ENCODE data around the gene MED7. TPM values are rescaled to one million over a fixed set of nuclear protein-coding genes. Genes with fewer than 3 reads are reported as not detected.
A peak's percentile ranks its signal among the peaks of the same experiment; 100 is the strongest.

Gene MED7
- total and polyA plus RNA-seq, 8 donors: 3.7 to 13.2 (median 5.0) TPM

GRCh38 chr5:157100140-157100679, 42.5 kb downstream of the MED7 start:
- FAIRE-seq (no peak), DNase-seq (no peak), ATAC-seq (peak in 1 of 4 donors; percentile 65)
- no peak overlapping the region for H3K4me3 ChIP-seq
- no peaks in the 10 kb centered on the region for H3K27me3 ChIP-seq
- no peaks in the 10 kb centered on the region for H3K36me3 ChIP-seq
- 62 to 79% methylated on average over 2 of the region's 2 CpGs for WGBS, 2 donors
- intact Hi-C loops (cut with DNase I): no loop called here
- no peak overlapping the region for H3K27ac ChIP-seq
- TF ChIP-seq, protein P1, sequence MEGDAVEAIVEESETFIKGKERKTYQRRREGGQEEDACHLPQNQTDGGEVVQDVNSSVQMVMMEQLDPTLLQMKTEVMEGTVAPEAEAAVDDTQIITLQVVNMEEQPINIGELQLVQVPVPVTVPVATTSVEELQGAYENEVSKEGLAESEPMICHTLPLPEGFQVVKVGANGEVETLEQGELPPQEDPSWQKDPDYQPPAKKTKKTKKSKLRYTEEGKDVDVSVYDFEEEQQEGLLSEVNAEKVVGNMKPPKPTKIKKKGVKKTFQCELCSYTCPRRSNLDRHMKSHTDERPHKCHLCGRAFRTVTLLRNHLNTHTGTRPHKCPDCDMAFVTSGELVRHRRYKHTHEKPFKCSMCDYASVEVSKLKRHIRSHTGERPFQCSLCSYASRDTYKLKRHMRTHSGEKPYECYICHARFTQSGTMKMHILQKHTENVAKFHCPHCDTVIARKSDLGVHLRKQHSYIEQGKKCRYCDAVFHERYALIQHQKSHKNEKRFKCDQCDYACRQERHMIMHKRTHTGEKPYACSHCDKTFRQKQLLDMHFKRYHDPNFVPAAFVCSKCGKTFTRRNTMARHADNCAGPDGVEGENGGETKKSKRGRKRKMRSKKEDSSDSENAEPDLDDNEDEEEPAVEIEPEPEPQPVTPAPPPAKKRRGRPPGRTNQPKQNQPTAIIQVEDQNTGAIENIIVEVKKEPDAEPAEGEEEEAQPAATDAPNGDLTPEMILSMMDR (IDR thresholded peaks at IDR 0.05): no peak
- H3K9me3 ChIP-seq: no peaks in the 10 kb centered on the region
- no peaks in the 10 kb centered on the region for H3K4me1 ChIP-seq

DNA sequence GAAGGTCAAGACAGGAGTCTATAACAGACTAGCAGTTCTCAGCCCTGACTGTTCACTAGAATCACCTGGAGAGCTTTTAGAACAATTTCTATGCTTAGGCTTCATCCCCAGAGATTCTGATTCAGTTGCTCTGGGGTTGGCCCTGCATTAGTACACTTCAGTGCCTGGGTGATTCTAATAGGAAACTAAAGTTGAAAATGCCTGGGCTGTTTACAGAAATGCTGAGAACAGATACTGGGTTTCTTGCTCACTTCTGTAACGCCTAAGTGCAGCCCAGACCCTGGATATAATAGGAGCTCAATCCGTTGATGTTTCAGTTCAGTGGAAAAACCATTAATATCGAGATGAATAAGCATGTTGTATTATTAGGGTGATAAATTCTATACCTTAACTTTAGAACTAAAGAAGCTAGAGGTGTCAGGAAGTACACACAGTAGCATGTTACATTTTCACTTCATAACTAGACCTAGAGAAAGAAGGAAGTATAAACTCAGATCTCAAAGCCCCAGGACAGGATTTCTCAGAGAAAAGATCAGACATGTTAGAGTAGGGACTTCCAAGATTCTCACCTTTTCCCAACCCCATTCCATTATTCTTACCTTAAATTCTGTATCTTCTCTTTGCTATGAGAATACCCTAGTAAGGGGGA, 54.2 kb downstream of the MED7 start:
- TF ChIP-seq, protein P1 (IDR thresholded peaks at IDR 0.05): no peak
- Histone ChIP-seq H3K27me3 (no peaks in the 10 kb centered on the region), H3K4me3 (no peak overlapping the region), H3K4me1 (no peaks in the 10 kb centered on the region), H3K36me3 (no peaks in the 10 kb centered on the region), H3K27ac (no peak overlapping the region), H3K9me3 (no peaks in the 10 kb centered on the region)
- no peak for FAIRE-seq
- intact Hi-C loops (cut with DNase I): no loop called here
- no peak for DNase-seq
- ATAC-seq: no peak
- 61 to 64% methylated on average over 3 of the region's 3 CpGs for WGBS, 2 donors

Other genes with a start within 250 kb of the MED7 start
- under 1 TPM in 1 of 6 donors, not detected in 5; 0.50 TPM for gene TIMD4, start 179.6 kb downstream of the MED7 start, total RNA-seq
- not detected for gene TIMD4, start 179.6 kb downstream of the MED7 start, polyA plus RNA-seq
- under 1 TPM in 1 of 6 donors, not detected in 5; 0.18 TPM for gene HAVCR1, start 83.7 kb downstream of the MED7 start, total RNA-seq
- not detected for gene HAVCR1, start 83.7 kb downstream of the MED7 start, polyA plus RNA-seq
- 10 to 100 TPM in 1 of 6 donors, 1 to 10 TPM in 2, under 1 TPM in 3; 0.74 to 10.3 (median 1.4) TPM for gene HAVCR2, start 33.8 kb downstream of the MED7 start, total RNA-seq
- gene HAVCR2, start 33.8 kb downstream of the MED7 start, polyA plus RNA-seq: 1 to 10 TPM in 1 of 2 donors, under 1 TPM in 1; 0.72 to 1.2 TPM
- not detected for gene GARIN3, start 23.4 kb upstream of the MED7 start, total RNA-seq
- not detected for gene GARIN3, start 23.4 kb upstream of the MED7 start, polyA plus RNA-seq
- 1 to 10 TPM in 1 of 6 donors, under 1 TPM in 5; 0.43 to 1.3 (median 0.80) TPM for gene ITK, start 38.0 kb upstream of the MED7 start, total RNA-seq
- under 1 TPM; 0.26 to 0.30 TPM for gene ITK, start 38.0 kb upstream of the MED7 start, polyA plus RNA-seq
- 10 to 100 TPM in 4 of 6 donors, 1 to 10 TPM in 2; 7.6 to 17.8 (median 10.2) TPM for gene CYFIP2, start 123.3 kb upstream of the MED7 start, total RNA-seq
- 10 to 100 TPM; 14.4 to 19.6 TPM for gene CYFIP2, start 123.3 kb upstream of the MED7 start, polyA plus RNA-seq

All from pancreas (tissue), 10 donors.